Esophagus squamous epithelium (tissue), 5 donors: ENCODE results near the gene CSF3R. TPM values are rescaled to one million over a fixed set of nuclear protein-coding genes. Genes with fewer than 3 reads are reported as not detected.

Experiments used
- DNase-seq: peaks from one replicate; lab custom pipeline; 2025; lab: John Stamatoyannopoulos, UW
- H3K27ac ChIP-seq, 4 donors: fragments of 200-600 bp; sonication (generic); one replicate each; pipeline ENCODE4 v1.5.1; 2016 to 2019; ENCODE audit warnings: mild to moderate bottlenecking in 1 of 4
- H3K27me3 ChIP-seq, 4 donors: fragments of 200-600 bp; sonication (generic); 1 replicate in 3 of 4; 2 replicates in 1 of 4; pipeline versions ENCODE4 v1.5.1 to v1.6.0; 2017 to 2021; ENCODE audit warnings: antibody characterized with exemption in 1 of 4
- H3K36me3 ChIP-seq, 3 donors: fragments of 200-600 bp; sonication (generic); one replicate each; pipeline ENCODE4 v1.5.1; 2016 to 2019
- H3K4me1 ChIP-seq, 3 donors: fragments of 200-600 bp; sonication (generic); one replicate each; pipeline ENCODE4 v1.5.1; 2017 to 2019
- H3K4me3 ChIP-seq, 4 donors: fragments of 200-600 bp; sonication (generic); 1 replicate in 3 of 4; 2 replicates in 1 of 4; pipeline ENCODE4 v1.5.1; 2016 to 2019; ENCODE audit warnings: mild to moderate bottlenecking in 2 of 4, moderate library complexity in 1 of 4
- H3K9me3 ChIP-seq, 3 donors: fragments of 200-600 bp; sonication (generic); one replicate each; pipeline ENCODE4 v1.5.1; 2016 to 2019
- CTCF ChIP-seq, 6 experiments: fragments of 450-650 bp in 4 of 6; fragments of 200-600 bp in 2 of 6; sonication (generic) in 2 of 6; IDR thresholded peaks; one replicate each; pipeline ENCODE4 v1.5.1; 2016 to 2019; ENCODE audit warnings: antibody characterized with exemption in 6 of 6, mild to moderate bottlenecking in 4 of 6, moderate library complexity in 4 of 6
- POLR2A ChIP-seq, 4 donors: fragments of 450-650 bp; IDR thresholded peaks; one replicate each; pipeline ENCODE4 v1.6.1; 2017; ENCODE audit warnings: antibody characterized with exemption in 4 of 4, mild to moderate bottlenecking in 4 of 4, moderate library complexity in 3 of 4
- WGBS, 2 donors: methylation state at CpG; one replicate each; pipeline ENCODE4 v1.1.5; 2018; 5-methylcytosine and 5-hydroxymethylcytosine counted together
- intact Hi-C: fragments of 100-400 bp; cut with DNase I; formaldehyde crosslinking; loops from one replicate; pipeline ENCODE4 v1.15.0; 2022
- total RNA-seq, 4 donors: library from RNA; depleted of rRNA; stranded (reverse); fragments of >200 nt; gene quantifications; one replicate each; pipeline ENCODE4 v1.1.0, GENCODE V29; 2016
- donor health status: DM: yes; HTN: yes; CAD: no.

CSF3R gene
- total RNA-seq, 4 donors from 2014 or later, result 0.42 to 10.0 (median 4.7) TPM

GRCh38 chr1:36523850-36524249, 41.1 kb upstream of the CSF3R start:
- no peaks in the 10 kb centered on the region for H3K36me3 ChIP-seq
- 59 to 66% methylated on average over 16 of the region's 16 CpGs for WGBS, 2 donors
- intact Hi-C loops, result no loop called here
- no peak overlapping the region for H3K4me3 ChIP-seq
- no peak for TF ChIP-seq CTCF (IDR thresholded peaks at IDR 0.05)
- TF ChIP-seq POLR2A (IDR thresholded peaks at IDR 0.05), result no peak
- no peak overlapping the region for H3K27ac ChIP-seq
- no peaks in the 10 kb centered on the region for H3K9me3 ChIP-seq
- no peaks in the 10 kb centered on the region for H3K4me1 ChIP-seq
- H3K27me3 ChIP-seq, result peaks cover 0 to 21% (median 0%) of the 10 kb centered on the region in 4 donors
- DNase-seq, result no peak

GRCh38 chr1:36523230-36523495, 40.5 kb upstream of the CSF3R start:
- no peaks in the 10 kb centered on the region for H3K9me3 ChIP-seq
- DNase-seq, result no peak
- no peak for TF ChIP-seq POLR2A (IDR thresholded peaks at IDR 0.05)
- TF ChIP-seq CTCF (IDR thresholded peaks at IDR 0.05), result no peak
- H3K4me1 ChIP-seq, result no peaks in the 10 kb centered on the region
- H3K4me3 ChIP-seq, result no peak overlapping the region
- no peaks in the 10 kb centered on the region for H3K36me3 ChIP-seq
- no peak overlapping the region for H3K27ac ChIP-seq
- peaks cover 0 to 14% (median 0%) of the 10 kb centered on the region in 4 donors for H3K27me3 ChIP-seq
- intact Hi-C loops, result no loop called here
- WGBS, 2 donors, result 77 to 78% methylated on average over 4 of the region's 4 CpGs

GRCh38 chr1:36522461-36523229, 39.9 kb upstream of the CSF3R start:
- whole genome bisulfite sequencing, 2 donors, result 79% methylated on average over 9 to 11 of the region's 12 CpGs
- Histone ChIP-seq H3K27ac (no peak overlapping the region), H3K9me3 (no peaks in the 10 kb centered on the region), H3K4me3 (no peak overlapping the region), H3K4me1 (no peaks in the 10 kb centered on the region), H3K36me3 (no peaks in the 10 kb centered on the region), H3K27me3 (peaks cover 0 to 13% (median 0%) of the 10 kb centered on the region in 4 donors)
- no peak for DNase-seq
- intact Hi-C loops, result no loop called here
- TF ChIP-seq CTCF (IDR thresholded peaks at IDR 0.05), result no peak
- TF ChIP-seq POLR2A (IDR thresholded peaks at IDR 0.05), result no peak

- TF ChIP-seq POLR2A (IDR thresholded peaks at IDR 0.05) (no peak), CTCF (IDR thresholded peaks at IDR 0.05) (no peak)
- H3K36me3 ChIP-seq, result no peaks in the 10 kb centered on the region
- intact Hi-C loops, result no loop called here
- no peaks in the 10 kb centered on the region for H3K9me3 ChIP-seq
- no peak overlapping the region for H3K4me3 ChIP-seq
- DNase-seq, result no peak
- H3K27me3 ChIP-seq, result peaks cover 0 to 7% (median 0%) of the 10 kb centered on the region in 4 donors
- 64 to 100% methylated on average over 2 of the region's 8 CpGs for WGBS, 2 donors
- H3K27ac ChIP-seq, result no peak overlapping the region
- no peaks in the 10 kb centered on the region for H3K4me1 ChIP-seq
Observed at GRCh38 chr1:36522021-36522420, 39.3 kb upstream of the CSF3R start.

GRCh38 chr1:36520771-36521420, 38.2 kb upstream of the CSF3R start:
- Histone ChIP-seq H3K4me1 (no peaks in the 10 kb centered on the region), H3K27ac (no peak overlapping the region), H3K4me3 (no peak overlapping the region), H3K9me3 (no peaks in the 10 kb centered on the region), H3K27me3 (peaks cover 0 to 4% (median 0%) of the 10 kb centered on the region in 4 donors), H3K36me3 (no peaks in the 10 kb centered on the region)
- WGBS, 2 donors, result 74 to 81% methylated on average over 6 to 8 of the region's 12 CpGs
- intact Hi-C loops, result no loop called here
- TF ChIP-seq POLR2A (IDR thresholded peaks at IDR 0.05), result no peak
- no peak for TF ChIP-seq CTCF (IDR thresholded peaks at IDR 0.05)
- no peak for DNase-seq
